ENCODE data around the gene MCTP2. TPM values are rescaled to one million over a fixed set of nuclear protein-coding genes. Genes with fewer than 3 reads are reported as not detected.

The MCTP2 gene
- total and polyA plus RNA-seq, 12 donors = 0.24 to 8.3 (median 0.89) TPM

DNA sequence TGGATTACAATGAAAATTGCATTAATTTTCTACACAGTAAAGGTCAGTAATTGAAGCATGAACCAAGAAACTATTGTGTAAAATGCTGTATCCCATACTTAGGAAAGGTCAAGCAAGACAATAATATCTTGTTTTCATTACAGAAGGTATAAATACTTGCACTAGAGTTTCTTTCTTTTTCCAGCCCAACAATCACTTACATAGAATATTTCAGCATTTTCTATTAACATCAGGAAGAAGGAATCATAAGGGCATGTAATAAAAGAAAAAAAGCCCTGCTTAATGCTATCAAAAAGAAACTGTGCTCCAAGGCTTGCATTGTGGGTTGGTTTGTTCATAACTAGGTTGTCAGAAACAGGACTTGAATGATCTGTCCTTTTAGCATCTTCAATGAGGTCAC is 215.1 kb downstream of the MCTP2 start:
- peaks cover 0 to 4% (median 0%) of the 10 kb centered on the region in 7 donors for H3K27me3 ChIP-seq
- H3K4me3 ChIP-seq = no peak overlapping the region
- intact Hi-C loops (cut with DNase I) = no loop called here
- no peaks in the 10 kb centered on the region for H3K9me3 ChIP-seq
- DNase-seq = no peak
- ATAC-seq = no peak
- H3K36me3 ChIP-seq = peaks cover 0 to 10% (median 0%) of the 10 kb centered on the region in 9 donors
- H3K27ac ChIP-seq = no peak overlapping the region
- no peaks in the 10 kb centered on the region for H3K4me1 ChIP-seq
- TF ChIP-seq, protein P1, sequence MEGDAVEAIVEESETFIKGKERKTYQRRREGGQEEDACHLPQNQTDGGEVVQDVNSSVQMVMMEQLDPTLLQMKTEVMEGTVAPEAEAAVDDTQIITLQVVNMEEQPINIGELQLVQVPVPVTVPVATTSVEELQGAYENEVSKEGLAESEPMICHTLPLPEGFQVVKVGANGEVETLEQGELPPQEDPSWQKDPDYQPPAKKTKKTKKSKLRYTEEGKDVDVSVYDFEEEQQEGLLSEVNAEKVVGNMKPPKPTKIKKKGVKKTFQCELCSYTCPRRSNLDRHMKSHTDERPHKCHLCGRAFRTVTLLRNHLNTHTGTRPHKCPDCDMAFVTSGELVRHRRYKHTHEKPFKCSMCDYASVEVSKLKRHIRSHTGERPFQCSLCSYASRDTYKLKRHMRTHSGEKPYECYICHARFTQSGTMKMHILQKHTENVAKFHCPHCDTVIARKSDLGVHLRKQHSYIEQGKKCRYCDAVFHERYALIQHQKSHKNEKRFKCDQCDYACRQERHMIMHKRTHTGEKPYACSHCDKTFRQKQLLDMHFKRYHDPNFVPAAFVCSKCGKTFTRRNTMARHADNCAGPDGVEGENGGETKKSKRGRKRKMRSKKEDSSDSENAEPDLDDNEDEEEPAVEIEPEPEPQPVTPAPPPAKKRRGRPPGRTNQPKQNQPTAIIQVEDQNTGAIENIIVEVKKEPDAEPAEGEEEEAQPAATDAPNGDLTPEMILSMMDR (IDR thresholded peaks at IDR 0.05) = no peak

DNA sequence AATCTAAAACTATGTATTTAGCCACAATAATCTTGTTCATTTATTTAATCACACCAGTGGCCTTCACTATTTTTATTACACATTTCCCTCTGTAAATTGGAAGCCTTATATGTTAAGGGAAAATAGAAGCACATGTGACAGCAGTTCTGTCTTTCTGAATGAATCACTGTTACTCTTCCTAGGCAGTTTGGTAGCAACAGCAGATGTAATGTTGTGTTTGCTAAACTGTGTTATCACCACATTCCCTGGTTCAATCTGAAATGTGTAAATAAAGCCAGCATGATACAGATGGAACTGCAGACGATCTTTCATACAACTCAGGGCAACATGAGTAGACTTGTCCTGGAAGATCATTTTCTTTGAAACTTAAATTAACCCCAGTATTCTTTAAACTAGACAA is 220.1 kb downstream of the MCTP2 start:
- H3K4me3 ChIP-seq = no peak overlapping the region
- DNase-seq = no peak
- H3K36me3 ChIP-seq = no peaks in the 10 kb centered on the region
- H3K4me1 ChIP-seq = no peaks in the 10 kb centered on the region
- intact Hi-C loops (cut with DNase I) = no loop called here
- 40 to 55% methylated on average over 1 of the region's 1 CpG for WGBS, 2 donors
- no peak overlapping the region for H3K27ac ChIP-seq
- H3K27me3 ChIP-seq = no peaks in the 10 kb centered on the region
- no peaks in the 10 kb centered on the region for H3K9me3 ChIP-seq
- TF ChIP-seq, protein P1 (IDR thresholded peaks at IDR 0.05) = no peak
- no peak for ATAC-seq

DNA sequence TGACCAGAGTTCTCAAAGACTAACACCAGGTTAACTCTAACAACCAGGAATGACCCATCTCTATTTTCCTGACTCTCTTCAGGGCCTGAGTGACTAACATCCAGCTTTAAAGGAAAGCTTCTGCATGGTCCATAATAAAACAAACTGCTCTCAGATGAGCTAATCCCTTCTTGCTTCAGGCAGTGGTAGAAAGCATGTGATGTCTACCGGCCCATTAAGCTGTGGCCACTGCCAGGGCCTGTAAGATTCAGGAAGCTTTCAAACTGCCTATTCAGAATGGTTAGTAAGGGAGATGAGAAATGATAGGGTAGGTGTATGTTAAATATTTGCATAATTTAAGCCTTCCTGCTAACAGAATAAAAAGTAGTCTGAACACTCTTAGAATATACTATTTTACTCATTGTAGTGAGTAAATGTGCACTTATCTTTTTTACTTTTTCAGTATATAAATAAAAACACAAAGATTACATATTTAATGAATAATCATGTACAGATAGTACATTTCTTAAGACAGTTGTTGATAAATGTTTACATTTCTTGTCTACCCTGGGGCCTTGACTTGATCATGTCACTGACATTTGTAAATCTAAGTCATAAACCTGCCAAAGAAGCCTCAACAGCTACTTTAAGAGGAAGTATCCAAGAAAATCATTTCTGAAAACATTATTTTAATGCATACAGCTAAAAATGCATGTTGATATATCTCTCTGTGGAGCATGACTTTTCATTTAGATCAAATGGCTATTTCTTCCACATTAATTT is 222.0 kb downstream of the MCTP2 start:
- Histone ChIP-seq H3K4me1 (no peaks in the 10 kb centered on the region), H3K27me3 (peaks cover 0 to 3% (median 0%) of the 10 kb centered on the region in 7 donors), H3K27ac (no peak overlapping the region), H3K4me3 (no peak overlapping the region), H3K36me3 (peaks cover 0 to 5% (median 0%) of the 10 kb centered on the region in 9 donors), H3K9me3 (no peaks in the 10 kb centered on the region)
- TF ChIP-seq, protein P1 (IDR thresholded peaks at IDR 0.05) = no peak
- WGBS, 2 donors = 80 to 84% methylated on average over 1 of the region's 1 CpG
- intact Hi-C loops (cut with DNase I) = no loop called here
- no peak for DNase-seq
- no peak for ATAC-seq

DNA sequence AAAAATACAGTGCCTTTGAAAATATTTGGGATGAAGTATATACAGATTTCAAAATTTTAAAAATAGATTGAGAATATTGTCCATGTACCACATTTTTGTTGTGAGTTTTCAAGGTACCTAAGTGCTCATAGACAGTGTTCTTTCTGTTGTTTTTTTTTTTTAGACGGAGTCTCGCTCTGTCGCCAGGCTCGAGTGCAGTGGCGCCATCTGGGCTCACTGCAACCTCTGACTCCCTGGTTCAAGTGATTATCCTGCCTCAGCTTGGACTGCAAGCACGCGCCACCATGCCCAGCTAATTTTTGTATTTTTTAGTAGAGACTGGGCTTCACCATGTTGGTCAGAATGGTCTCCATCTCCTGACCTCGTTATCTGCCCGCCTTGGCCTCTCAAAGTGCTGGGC is 223.9 kb downstream of the MCTP2 start:
- H3K36me3 ChIP-seq = peaks cover 0 to 6% (median 0%) of the 10 kb centered on the region in 9 donors
- peaks cover 0 to 3% (median 0%) of the 10 kb centered on the region in 7 donors for H3K27me3 ChIP-seq
- DNase-seq (no peak), ATAC-seq (no peak)
- no peaks in the 10 kb centered on the region for H3K9me3 ChIP-seq
- WGBS, 2 donors = 88 to 92% methylated on average over 9 of the region's 9 CpGs
- TF ChIP-seq, protein P1 (IDR thresholded peaks at IDR 0.05) = no peak
- no peaks in the 10 kb centered on the region for H3K4me1 ChIP-seq
- intact Hi-C loops (cut with DNase I) = no loop called here
- no peak overlapping the region for H3K4me3 ChIP-seq
- no peak overlapping the region for H3K27ac ChIP-seq

Data from heart right ventricle (tissue), 16 donors.